ENCODE data around the gene KLHL11. TPM values are rescaled to one million over a fixed set of nuclear protein-coding genes. Genes with fewer than 3 reads are reported as not detected.

KLHL11 gene
- total and polyA plus RNA-seq, 8 donors = 0.43 to 26.4 (median 3.0) TPM

- WGBS, 5 donors = 73 to 90% (median 87%) methylated on average over 3 of the region's 3 CpGs
- no peaks in the 10 kb centered on the region for H3K9me3 ChIP-seq
- peaks cover 0 to 18% (median 7%) of the 10 kb centered on the region in 4 donors for H3K4me1 ChIP-seq
- DNase-seq = no peak
- intact Hi-C loops (cut with DNase I; ENCODE audit: low total_unique reads) = no loop called here
- no peak for TF ChIP-seq EP300 (IDR thresholded peaks at IDR 0.05)
- no peak for TF ChIP-seq POLR2AphosphoS5 (IDR thresholded peaks at IDR 0.05)
- no peak for TF ChIP-seq CTCF (IDR thresholded peaks at IDR 0.05)
- no peak for TF ChIP-seq POLR2A (IDR thresholded peaks at IDR 0.05)
- H3K36me3 ChIP-seq = peaks cover 64 to 99% (median 98%) of the 10 kb centered on the region in 4 donors
- no peak overlapping the region for H3K4me3 ChIP-seq
- no peaks in the 10 kb centered on the region for H3K27me3 ChIP-seq
- H3K27ac ChIP-seq = no peak overlapping the region
Measured at GRCh38 chr17:41893384-41893783, 28.2 kb upstream of the KLHL11 start.

GRCh38 chr17:41892021-41892376 is 26.8 kb upstream of the KLHL11 start:
- Histone ChIP-seq H3K27me3 (no peaks in the 10 kb centered on the region), H3K27ac (no peak overlapping the region), H3K9me3 (no peaks in the 10 kb centered on the region), H3K36me3 (peaks cover 64 to 99% (median 98%) of the 10 kb centered on the region in 4 donors), H3K4me3 (no peak overlapping the region), H3K4me1 (peaks cover 0 to 18% (median 7%) of the 10 kb centered on the region in 4 donors)
- DNase-seq = no peak
- 93 to 98% (median 96%) methylated on average over 4 of the region's 4 CpGs for WGBS, 5 donors
- intact Hi-C loops (cut with DNase I; ENCODE audit: low total_unique reads) = no loop called here
- TF ChIP-seq POLR2A (IDR thresholded peaks at IDR 0.05) (no peak), POLR2AphosphoS5 (IDR thresholded peaks at IDR 0.05) (no peak), CTCF (IDR thresholded peaks at IDR 0.05) (no peak), EP300 (IDR thresholded peaks at IDR 0.05) (no peak)

- H3K36me3 ChIP-seq = peaks cover 65 to 99% (median 98%) of the 10 kb centered on the region in 4 donors
- H3K4me1 ChIP-seq = peaks cover 0 to 18% (median 7%) of the 10 kb centered on the region in 4 donors
- 92 to 97% (median 95%) methylated on average over 7 of the region's 7 CpGs for WGBS, 5 donors
- no peak overlapping the region for H3K27ac ChIP-seq
- intact Hi-C loops (cut with DNase I; ENCODE audit: low total_unique reads) = no loop called here
- no peak overlapping the region for H3K4me3 ChIP-seq
- DNase-seq = no peak
- H3K27me3 ChIP-seq = no peaks in the 10 kb centered on the region
- no peak for TF ChIP-seq POLR2AphosphoS5 (IDR thresholded peaks at IDR 0.05)
- TF ChIP-seq CTCF (IDR thresholded peaks at IDR 0.05) = no peak
- no peak for TF ChIP-seq POLR2A (IDR thresholded peaks at IDR 0.05)
- TF ChIP-seq EP300 (IDR thresholded peaks at IDR 0.05) = no peak
- no peaks in the 10 kb centered on the region for H3K9me3 ChIP-seq
Measured at GRCh38 chr17:41891135-41892020, 26.2 kb upstream of the KLHL11 start.

GRCh38 chr17:41888332-41888965 is 23.2 kb upstream of the KLHL11 start:
- no peak overlapping the region for H3K27ac ChIP-seq
- no peak for TF ChIP-seq POLR2AphosphoS5 (IDR thresholded peaks at IDR 0.05)
- no peak for TF ChIP-seq POLR2A (IDR thresholded peaks at IDR 0.05)
- TF ChIP-seq EP300 (IDR thresholded peaks at IDR 0.05) = no peak
- no peak for TF ChIP-seq CTCF (IDR thresholded peaks at IDR 0.05)

More at GRCh38 chr17:41888332-41888965, 23.2 kb upstream of the KLHL11 start:
- H3K4me3 ChIP-seq = no peak overlapping the region
- intact Hi-C loops (cut with DNase I; ENCODE audit: low total_unique reads) = no loop called here
- 82 to 89% (median 86%) methylated on average over 6 of the region's 6 CpGs for WGBS, 5 donors
- peaks cover 86 to 100% (median 99%) of the 10 kb centered on the region in 4 donors for H3K36me3 ChIP-seq
- H3K4me1 ChIP-seq = no peaks in the 10 kb centered on the region
- no peak for DNase-seq
- H3K9me3 ChIP-seq = no peaks in the 10 kb centered on the region
- H3K27me3 ChIP-seq = no peaks in the 10 kb centered on the region
